Central memory CD4-positive, alpha-beta T cell (primary cell): ENCODE data around the gene MTSS2.

Experiments
- DNase-seq: peaks from one replicate; pipeline ENCODE4 v3.0.0; 2022

Gene MTSS2

DNA sequence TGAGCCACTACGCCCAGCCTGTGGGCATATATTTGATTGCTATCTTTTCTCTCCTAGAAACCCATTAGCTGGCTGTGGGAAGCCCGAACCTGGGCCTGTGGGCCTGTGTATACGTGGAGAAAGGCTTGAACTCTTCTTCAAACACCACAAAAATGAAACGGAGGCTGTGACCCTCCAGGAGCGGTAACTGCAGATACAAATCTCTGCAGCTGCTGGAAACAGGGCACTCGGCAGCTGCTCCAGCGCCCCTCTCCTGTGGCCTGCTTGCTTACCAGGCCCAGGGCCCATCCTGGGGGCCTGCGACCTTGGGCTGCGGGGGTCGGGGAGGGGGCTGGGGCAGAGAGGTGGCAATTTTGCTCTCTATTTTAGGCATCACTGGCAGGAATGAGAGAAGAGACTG lies 28.0 kb upstream of the MTSS2 start:
- DNase-seq: no peak

DNA sequence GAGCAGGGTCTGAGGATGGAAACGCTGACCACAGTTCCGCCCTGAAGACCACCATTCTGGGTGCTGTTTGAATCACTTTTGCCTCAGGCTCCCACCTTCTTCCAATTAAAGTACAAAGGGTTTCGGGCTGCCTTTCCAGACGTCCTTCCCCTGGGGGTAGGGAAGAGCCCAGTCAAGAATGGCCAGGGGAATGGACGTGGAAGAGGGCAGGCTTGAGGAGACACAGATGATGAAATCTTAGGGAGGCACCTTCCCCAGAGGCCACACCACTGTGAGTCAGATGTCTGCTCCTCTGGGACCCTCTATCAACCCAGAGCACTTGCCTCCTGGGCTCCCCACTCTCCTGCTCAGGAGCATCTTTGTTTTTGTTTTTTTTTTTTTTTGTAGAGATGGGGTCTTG lies 27.5 kb upstream of the MTSS2 start:
- DNase-seq: no peak

DNA sequence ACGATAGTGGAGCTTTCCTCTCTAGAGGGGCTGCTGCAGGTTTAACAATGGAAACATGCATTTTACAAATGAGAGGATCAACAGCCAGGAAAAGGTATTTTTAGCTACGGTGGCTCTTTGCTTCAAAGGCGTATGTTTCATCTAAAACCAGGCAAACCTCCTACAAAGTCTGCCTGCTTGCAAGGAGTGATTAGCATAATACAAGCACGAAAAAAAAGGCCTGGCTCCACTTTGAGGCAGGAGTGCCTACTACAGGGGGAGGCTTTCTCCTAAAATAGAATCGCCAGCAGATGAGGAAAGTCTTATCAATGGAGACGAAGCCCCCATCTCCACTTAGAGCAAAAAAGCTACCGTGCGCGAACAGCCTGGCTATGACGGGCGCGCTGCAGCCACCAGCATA lies 27.1 kb upstream of the MTSS2 start:
- DNase-seq: no peak

DNA sequence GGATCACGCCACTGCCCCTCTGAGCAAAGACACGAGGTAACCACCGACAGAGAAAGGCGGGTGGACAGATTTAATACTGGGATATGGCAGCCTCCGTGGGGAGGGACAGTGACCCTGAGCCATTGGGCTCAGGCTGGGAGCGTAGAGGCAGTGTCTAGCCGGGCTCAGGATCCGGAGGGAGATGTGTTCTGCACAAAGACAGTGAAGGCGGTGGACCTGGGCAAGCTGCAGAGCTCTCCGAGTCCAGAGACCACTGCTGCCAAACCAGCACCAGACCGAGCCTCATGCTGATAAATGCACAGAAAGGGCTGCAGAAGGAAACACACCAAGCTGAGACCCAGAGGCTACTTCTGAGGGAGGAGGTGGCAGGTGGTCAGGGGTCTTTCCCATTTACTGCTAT lies 26.5 kb upstream of the MTSS2 start:
- no peak for DNase-seq

DNA sequence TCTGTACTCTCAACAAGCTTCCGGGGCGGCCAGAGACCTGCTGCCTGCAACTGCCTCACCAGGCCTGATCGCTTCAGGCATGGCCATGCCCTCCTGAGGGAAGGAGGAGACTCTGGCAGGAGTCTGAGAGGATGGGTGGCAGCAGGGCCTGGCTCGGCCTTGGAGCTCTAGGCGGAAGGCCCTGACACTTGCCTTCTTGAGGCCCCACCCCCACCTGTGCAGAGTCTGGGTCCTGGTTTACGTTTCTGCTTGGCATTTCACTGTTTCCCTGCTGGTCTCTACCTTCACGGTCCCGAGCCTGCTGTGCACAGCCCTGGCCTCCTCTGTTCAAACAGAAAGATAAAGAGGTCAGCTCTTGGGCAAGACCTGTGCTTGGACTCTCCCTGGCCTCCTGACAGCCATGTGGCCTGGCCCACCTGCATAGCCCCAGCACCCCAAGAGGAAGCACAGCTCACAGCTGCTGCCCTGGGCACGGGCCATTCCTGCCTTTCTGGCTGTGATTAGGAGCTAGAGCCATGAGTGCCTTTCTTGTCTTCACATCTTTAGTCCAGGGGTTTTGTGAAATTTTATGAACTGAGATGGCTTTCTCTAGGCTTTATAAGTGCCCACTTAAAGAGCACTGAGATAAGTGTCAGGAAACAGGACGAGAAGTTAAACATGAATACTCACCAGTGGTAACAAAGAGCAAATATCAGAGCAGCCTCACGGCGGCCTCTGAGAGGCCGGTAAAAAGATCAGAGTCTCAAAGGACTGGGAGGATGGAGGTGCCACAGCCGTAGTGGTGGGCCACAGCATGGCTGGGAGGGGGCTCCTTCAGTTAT lies 25.6 kb upstream of the MTSS2 start:
- no peak for DNase-seq

DNA sequence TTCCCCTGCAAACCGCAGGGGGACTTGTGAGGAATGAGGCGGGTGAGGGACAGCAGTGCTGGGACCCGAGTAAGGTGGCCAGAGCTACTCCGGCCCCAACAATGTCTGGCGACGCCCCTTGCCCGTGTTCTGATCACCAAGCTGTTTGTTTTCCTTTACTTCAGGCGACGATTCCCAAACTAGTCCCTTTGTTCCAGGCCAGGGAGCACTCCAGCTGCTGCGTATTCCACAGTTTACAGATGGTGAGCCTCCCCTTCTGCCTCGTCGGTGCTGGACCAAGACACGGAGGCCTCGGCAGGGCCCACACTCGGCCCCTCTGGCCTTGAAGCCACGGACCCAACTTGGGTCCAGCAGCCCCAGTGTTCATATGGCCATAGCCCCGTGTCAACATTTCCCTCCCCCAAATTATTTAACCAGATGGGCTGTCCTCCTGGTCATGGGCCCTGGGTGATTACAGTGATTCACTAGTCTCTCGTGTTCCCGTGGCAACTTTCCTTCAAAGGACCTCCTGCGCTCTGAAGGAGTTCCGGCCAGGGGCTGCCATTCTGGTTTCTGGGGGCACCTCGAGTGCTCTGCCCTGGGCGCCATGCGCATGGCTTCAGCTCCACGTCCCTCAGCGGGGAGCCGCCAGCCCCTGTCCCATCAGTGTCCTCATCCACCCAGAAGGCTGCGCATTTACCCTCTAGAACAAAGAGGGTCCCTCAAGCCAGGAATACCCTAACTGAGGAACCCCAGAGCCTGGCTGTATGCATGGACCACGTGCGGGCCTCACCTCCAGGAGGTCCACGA lies 24.8 kb upstream of the MTSS2 start:
- DNase-seq: no peak

DNA sequence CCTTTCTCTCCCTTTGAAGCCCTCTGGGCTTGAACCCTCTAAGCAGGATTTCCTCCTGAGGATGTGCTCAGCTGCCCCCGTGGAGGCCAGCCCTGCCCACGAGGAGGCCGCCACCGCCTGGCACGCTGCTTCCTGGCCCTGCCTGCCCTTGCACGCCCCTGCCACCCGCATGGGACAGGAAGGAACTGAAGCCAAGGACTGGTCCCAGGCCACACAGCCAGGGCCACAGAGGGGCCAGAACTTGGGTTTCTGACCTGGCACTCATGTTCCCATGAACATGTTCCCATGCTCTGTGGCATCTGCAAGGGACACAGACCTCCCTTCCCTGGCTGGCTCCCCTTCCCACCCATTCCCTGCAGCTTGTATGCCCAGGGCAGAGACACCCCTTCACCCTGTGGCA lies 24.1 kb upstream of the MTSS2 start:
- no peak for DNase-seq

DNA sequence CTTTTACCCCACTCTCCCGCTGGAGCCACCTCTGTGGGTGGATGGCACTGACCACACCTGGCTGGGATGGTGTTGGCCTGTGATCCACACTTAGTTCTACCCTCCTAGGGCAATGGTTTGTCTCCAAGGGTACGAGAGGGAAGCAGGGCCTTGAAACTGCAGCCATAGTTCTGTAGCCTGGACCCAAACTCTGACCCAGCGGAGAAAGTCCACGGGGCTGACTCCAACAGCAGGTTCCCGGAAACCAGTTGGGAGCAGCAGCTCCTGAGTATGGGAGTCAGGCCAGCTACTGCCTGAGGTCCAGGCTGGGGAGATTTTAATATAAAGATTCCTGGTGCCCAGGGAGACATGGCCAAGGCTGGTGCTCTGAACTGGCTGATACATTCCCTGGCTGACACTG lies 23.6 kb upstream of the MTSS2 start:
- DNase-seq: no peak

DNA sequence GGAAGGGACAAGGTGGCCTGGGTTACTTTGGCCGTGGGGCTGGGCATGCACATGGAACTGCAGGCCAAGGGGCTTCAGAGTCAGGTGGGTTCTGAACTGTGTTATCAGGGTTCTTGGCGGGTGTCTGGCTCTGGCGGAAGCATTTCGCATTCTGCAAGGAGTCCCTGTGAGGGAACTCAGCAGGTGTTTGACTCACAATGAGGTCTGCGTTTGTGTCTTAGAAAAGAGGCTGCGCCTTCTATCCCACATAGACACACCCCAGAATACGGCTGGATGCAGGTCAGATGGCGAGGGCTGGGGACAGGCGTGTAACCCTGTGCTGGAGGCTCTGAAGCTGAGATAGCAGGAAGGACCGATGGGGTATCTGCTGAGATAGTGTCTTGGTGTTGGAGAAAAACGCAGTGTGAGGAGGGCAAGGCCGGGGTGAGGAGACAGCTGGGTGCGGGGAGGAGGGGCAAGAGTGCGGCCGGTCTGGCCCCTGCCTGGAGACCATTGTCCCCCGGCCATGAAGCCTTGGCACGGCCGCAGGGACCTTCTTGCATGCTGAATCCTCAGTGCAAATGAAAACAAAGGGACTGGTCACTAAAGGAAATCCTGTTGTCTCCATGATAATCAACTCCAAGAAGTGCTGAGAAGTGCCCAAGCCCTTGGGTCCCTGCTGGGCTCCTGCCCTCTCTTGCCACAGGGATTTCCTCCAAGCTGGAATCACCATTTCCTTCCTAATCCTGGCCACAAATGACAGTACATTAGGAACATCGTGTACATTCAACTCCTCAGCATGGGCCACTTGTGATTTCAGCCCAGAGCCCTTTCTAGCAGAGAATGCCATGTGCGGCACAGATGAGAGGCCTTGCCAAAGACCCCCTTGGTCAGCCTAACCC lies 22.8 kb upstream of the MTSS2 start:
- no peak for DNase-seq

DNA sequence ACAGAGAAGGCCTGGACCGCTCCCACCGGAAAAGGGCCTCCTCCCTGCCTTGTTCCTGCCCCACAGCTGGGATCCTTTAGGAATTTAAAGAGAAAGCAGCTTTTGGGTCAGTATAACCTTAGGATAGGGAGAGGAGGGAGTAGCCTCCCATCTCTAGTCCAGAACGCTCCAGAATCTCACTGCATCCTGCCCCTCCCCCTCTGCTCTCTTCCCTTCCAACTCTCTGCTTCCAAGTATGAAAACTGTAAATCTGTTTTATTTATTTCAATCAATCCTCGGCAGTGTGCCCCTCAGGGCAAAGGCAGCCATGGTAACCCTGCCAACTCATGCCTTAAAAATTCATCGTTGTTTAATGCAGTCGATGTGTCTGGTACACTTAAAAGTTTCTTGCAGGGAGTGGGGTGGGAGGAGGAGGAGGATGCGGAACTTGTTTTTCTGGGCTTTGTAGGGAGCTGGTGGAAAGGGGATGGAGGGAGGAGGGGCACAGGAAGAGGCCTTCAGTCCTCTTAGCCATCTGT lies 21.2 kb upstream of the MTSS2 start:
- no peak for DNase-seq

DNA sequence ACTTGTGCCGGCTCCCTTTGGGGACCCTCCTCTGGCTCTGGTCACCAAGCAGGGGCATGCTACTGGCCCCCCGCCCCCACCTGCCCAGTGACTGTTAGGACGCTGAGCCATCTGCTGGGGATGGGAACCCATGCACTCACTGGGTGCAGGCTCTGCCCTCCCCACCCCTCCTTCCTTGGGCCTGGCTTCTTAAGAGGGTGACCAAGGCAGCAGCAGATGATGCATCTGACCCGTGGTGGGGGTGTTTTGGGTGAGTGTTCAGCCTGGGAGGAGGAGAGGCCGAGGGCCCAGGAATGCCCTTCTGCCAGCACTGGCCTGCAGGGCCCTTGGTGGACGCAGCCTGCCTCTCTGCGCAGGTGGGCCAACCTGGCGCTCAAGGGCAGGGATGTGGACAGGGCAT lies 19.2 kb upstream of the MTSS2 start:
- no peak for DNase-seq

DNA sequence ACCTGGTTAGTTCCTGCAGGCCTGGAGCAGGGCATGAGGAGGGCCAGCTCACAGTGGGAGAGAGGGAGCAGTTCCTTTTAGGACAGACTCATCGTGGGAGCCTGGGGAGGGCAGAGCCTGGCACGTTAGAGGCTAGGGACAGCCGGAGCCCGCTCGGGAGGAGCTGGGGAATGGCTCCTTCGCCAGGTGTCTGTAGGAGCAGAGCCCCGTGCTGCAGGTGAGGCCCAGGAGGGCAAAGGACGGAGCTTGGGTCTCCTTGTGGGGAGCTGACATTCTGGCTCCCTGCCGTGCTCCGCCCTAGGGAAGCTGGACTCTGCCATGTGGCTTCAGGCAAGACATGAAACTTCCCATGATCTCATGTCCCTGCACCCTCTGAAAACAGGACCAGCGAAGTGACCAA lies 18.7 kb upstream of the MTSS2 start:
- no peak for DNase-seq

DNA sequence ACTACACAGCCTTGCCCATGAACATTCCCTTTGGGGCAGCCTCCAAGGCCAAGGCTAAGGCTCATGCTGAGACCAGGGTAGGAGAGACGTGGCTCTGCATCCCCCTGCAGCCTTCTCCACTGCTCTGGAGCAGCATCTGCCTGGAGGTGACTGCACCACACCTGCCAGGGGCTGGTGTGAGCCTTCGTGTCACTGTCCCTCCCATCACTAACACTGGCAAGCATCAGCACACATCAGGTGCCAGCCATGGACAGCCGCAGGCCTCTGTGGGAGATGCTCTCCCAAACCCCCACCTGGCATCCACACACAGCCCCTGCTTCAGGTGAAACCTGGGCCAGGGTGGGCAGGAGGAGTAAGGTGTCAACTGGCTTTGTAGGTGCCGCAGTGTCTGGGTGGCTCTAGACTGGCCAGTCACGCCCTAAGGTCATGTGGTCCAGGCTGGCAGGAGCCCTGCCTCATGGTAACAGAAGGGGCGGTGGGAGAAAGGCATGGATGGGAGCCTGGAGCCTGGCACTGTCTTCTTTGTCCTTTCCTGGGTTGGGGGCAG lies 18.1 kb upstream of the MTSS2 start:
- DNase-seq: no peak

DNA sequence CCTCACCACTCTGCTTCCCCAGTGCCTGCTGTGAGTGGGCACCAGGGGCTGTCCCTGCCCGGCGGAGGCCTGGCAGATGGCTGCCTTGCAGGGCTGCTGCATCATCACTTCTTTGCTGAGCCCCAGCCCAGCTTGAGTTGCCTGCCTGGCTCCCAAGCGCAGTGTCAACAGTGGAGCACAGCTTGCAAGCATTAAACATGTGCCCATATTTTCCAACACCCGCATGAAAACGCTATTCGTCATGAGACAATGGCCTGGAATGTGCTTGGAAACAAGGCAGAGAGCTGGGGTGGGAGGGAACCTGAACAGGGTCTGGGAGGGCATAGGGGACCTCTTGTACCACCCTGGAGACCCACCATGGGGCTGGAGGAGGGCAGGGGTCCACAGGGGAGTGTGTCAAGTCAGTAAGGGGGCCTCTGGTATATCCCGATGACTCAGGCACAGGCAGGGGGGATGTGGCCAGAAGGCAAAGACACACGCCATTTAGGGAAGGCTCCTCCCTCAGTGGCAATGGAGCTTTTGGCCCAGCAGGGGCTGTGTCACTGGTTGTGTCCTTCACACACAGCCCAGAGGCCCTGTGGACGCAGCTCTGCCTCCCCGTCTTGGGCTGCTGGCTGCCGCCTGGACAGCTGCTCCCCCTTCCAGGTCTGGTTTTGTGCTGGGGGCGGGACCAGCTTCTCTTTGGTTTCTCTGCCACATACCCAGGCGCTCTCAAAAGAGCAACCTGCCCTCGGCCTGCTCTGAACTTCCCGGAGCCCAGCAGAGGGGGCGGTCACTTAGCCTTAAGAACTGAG lies 17.4 kb upstream of the MTSS2 start:
- no peak for DNase-seq

DNA sequence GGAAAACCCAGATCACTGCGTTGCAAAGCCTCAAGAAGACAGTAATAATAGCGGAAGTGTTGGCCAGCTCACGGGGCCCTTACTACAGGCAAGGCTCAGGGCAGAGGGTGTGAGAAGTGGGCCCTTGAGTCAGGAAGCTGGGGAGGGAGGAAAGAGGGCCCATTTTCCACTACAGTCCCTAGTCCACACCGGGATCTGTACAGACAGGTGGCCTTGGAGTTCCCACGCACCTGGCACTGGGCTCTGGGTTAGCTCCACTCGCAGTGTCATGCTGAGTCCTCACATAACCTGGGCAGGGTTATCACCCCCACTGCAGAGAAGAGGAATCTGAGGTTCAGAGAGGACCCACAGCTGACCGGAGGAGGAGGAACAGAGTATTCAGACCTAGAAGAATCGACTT lies 16.8 kb upstream of the MTSS2 start:
- no peak for DNase-seq

DNA sequence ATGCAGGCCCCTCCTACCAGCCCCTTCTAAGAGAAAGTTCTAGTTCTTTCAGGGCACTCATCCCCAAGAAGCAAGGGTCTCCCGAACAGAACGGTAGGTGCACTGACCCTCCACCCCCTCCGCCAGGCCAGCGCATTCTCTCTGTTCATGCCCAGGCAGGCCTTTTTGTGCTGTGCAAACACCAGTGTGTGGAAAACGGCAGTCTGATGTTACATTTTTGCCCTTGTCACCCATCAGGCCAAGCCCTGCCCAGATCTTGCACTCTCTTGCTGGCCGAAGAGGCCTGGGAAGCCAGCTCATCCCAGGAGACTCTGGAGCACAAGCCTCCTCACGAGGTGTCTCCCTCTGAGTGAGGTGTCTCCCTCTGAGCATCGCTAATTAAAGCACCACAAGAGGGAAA lies 16.1 kb upstream of the MTSS2 start:
- no peak for DNase-seq

DNA sequence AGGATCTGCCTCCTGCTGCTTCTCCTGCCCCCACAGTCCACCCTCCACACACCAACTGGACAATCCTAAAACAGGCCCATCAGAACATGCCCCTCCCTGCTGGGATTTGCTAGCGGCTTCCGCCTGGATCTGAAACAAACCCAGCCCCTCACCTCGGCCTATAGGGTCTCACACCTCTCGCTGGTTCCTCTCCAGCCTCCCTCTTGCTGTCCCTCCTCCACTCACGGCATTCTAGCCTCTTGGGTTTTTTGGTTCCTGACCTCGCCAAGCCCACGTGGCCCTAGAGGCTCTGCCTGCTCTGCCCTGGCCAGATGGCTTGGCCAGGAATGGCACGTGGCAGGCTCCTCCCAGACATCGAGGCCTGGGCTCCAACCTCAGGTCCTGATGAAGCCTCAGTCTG lies 15.7 kb upstream of the MTSS2 start:
- DNase-seq: no peak

DNA sequence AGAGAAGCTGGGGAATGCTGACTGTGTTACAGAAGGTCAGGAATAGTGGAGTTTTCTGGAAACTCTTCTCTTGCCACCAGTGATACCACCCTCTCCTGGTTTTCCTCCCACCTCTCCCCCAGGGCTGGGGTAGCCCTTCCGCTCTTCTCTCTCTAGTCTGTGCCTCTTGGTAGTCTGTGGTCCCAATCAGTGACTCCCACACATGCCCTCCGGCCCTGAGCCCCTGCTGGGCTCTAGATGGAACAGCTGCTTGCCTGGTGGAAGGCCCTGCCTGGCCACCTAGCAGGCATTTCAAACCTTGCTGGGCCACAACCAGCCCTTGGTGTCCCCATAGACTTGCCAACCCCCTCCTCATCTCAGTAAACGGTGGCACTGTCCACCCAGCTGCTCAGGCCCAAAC lies 15.2 kb upstream of the MTSS2 start:
- DNase-seq: no peak

DNA sequence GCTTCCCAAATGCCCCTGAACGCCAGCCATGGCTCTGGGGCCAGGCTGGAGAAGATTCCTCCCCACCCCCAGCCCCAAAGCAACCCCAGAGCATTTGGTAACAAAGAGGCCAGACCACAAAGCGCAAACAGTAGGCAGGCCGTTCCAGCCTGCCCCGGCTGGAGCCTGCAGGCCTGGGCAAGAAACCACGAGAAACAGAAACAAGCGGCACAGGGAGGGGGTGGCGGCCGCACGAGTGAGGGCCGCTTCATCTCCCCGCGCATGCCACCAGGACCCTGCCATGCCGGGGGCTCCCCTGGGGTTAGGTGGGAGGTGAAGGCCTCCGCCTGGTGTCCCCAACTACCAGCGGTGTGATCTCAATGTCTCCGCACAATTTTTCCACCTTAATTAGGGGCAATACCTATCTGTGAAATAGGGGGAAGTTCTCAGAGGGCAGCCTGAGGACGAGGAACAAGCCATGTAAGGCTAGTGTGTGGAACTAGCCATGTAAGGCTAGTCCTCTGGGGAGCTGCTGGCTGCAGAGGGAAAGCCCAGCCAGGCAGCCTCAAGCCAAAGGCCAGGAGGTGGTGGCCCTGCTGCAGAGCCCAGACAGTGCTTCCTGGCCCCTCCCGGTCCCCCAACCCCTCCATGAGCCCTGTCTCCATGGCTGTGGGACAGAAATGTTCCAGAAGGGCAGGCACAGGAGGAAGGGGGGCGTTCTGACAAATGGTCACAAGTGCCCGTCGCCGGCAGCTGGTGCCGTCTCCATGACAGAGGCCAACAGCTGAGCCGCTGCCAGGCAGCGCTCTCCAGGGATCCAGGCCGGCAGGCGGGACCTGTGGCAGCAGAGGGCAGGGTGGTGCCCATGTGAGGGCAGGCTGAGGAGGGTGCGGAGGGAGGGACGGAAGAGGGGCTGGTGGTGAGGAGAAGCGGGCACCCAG lies 14.5 kb upstream of the MTSS2 start:
- DNase-seq: no peak

DNA sequence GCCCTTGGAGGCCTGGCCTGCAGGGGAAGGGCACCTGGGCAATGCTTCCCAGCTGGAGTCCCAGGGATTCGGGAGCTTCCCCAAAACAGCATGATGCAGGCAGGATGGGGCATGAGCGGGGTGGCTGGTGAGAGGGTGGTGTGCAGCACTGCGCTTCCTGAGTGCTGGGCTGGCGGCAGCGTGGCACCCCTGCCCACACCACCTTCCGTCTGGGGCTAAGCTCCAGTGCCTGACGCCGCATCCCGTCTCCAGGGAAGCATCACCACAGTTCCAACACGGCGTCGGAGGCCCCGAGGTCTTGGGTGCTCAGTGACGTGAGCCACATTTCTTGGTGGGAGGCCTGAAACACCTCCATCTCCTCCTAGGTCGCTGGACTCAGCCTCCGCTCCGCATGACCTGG lies 13.8 kb upstream of the MTSS2 start:
- no peak for DNase-seq

DNA sequence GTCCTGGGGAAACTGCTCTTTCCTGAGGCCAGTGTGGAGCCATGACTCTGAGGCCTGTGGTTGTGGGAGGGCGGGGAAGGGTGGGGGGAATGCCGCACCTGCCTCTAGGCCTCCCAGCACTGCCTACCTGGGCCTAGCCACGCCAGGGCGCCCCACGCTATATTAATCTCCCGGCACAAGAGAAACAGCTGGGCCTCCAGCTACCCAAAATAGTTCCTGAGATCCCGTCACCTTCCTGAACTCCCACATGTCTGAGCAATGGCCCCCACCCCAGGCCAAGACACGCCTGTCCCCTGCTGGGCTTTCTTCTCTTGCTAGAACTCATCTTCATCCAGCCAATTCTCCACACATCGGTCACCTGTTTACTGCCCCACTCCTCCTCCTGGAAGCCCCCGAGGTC lies 13.0 kb upstream of the MTSS2 start:
- no peak for DNase-seq
